CD4-positive, alpha-beta T cell treated with Interferon gamma for 1 hour (primary cell): Measurements from ENCODE around the gene CLTCL1.
"Not testable (repeated sequence)": the region's sequence is repeated elsewhere in the genome, so short reads cannot be mapped to it uniquely, and the experiment has no call there.

Source experiments
- DNase-seq: peaks from one replicate; pipeline ENCODE4 v3.0.0-alpha.2; 2020

CLTCL1 gene

DNA sequence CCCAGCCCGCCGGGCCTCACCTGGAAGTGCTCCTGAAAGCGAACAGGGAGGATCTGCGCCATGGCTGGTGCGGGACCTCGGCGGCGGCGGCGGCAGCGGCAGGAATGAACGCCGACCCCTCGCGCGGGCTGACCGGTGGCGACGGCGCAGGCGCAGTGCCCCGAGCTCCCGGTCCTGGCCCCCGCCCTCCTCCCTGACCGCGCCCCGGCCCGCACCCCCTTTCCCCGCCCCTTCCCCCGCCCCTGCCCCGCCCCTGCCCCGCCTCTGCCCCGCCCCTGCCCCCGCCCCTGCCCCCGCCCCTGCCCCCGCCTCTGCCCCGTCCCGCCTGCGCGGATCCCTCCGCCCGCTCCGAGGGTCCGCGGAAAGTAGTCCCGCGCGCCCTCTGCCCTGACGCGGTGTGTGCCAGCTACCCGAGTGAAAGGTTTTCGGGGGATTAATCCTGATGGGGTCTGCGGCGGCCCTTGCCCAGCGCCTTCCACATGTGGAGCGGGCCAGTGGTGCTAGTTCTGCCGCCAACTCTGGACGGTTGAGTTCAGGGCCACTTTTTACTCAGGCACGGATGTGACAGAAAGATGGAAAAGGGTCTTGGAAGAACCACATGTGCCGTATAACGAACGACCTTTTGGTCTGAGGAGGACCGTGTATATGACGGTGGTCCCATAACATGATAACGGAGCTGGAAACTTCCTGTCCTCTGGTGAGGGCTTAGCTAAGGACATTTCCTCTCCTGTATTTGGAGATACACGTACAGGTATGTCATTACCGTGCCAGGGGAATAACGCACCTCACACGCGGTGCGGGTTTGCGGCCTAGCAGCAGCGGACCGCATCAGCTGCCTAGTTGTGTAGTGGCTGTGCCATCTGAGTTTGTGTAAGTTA is at the start of gene CLTCL1:
Gene CLTCL1 (minus strand): TSS at position 140 of the 878 bp plus-strand sequence. CDS start 78 bp downstream, at position 62.
- DNase-seq = peak; percentile 65

- no peak for DNase-seq
Observed at GRCh38 chr22:19337137-19337536, 45.6 kb upstream of the CLTCL1 start.

- DNase-seq = no peak
Observed at GRCh38 chr22:19336133-19337075, 44.9 kb upstream of the CLTCL1 start.

GRCh38 chr22:19331975-19332374 is 40.5 kb upstream of the CLTCL1 start:
- no peak for DNase-seq

- DNase-seq = no peak
Observed at GRCh38 chr22:19331474-19331873, 40.0 kb upstream of the CLTCL1 start.

DNA sequence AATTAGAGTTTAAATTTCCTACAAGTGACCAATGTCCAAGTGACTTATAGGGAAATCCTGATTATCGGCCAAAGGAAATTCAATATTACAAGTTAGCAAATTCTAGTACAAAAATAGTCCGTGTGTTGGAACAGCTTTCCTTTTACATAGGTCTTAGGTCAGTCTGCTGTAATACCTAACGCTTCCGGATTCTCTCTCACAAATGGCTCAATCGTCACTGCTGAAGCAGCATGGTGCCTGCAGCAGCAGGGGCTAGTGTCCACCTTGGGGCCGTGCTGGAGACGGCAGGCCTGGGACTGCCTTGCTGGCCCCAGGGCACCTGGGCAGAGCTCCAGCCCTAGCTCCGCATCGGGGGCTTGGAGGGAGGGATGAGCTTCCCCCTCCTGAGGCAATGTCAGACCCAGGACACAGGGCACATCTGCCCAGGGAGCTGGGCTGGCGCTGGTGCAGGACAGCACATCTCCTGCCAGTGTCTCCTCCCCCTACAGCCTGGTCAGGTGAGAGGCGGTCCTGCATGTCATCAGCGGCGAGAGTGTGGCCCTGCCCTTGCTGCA is 39.4 kb upstream of the CLTCL1 start:
- no peak for DNase-seq

GRCh38 chr22:19330205-19330604 is 38.7 kb upstream of the CLTCL1 start:
- not testable (repeated sequence) for DNase-seq

DNA sequence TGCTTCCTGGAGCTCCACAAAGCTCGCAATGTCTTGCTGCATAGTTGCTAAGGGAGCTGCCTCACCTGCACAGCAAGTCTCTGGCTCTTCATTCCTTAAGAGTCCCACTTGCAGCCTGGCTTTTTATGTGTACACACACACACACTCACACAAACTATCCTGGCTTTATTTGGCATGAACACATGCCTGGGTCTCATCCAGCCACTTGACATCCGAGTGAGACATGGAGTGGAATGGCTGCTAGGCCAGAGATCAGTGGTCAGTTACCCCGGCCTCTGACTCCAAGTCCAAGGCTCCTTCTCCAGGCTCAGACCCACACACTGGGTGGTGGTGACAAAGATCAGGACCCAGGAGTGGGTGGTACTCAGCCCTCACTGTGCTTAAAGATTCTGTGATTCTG is 37.9 kb upstream of the CLTCL1 start:
- no peak for DNase-seq

DNA sequence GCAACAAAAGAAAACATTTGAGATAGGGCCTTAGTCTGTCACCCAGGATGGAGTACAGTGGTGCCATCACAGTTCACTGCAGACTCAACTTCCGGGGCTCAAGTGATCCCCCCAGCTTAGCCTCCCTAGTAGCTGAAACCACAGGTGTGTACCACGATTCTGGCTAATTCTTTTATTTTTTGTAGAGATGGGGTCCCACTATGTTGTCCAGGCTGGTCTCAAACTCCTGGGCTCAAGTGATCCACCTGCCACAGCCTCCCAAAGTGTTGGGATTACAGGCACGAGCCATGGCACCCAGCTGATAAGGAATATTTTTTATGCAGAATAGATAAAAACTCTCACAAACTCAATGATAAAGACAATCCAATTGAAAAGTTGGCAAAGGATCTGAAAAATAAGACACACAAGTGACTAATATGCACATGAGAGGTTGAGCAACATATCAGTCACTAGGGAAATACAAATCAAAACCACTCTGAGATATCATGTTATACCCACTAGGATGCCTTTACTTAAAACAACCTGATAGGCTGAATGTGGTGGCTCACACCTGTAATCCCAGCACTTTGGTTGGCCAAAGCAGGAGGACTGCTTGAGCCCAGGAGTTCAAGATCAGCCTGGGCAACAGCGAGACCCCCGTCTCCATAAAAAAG is 33.9 kb upstream of the CLTCL1 start:
- no peak for DNase-seq

GRCh38 chr22:19323420-19323819 is 31.9 kb upstream of the CLTCL1 start:
- DNase-seq = not testable (repeated sequence)

- no peak for DNase-seq
Observed at GRCh38 chr22:19321757-19322156, 30.2 kb upstream of the CLTCL1 start.

DNA sequence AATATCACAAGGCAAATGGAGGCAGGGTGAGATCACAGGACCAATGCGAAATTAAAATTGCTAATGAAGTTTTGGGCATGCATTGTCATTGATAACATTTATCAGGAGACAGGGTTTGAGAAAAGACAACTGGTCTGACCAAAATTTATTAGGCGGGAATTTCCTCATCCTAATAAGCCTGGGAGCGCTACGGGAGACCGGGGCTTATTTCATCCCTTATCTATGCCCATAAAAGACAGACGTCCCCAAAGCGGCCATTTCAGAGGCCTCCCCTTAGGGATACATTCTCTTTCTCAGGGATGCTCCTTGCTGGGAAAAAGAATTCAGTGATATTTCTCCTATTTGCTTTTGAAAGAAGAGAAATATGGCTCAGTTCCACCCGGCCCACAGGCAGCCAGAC is 28.6 kb upstream of the CLTCL1 start:
- not testable (repeated sequence) for DNase-seq

- no peak for DNase-seq
Observed at GRCh38 chr22:19319281-19319680, 27.8 kb upstream of the CLTCL1 start.

- no peak for DNase-seq
Observed at GRCh38 chr22:19317865-19318264, 26.3 kb upstream of the CLTCL1 start.

GRCh38 chr22:19307872-19308271 is 16.4 kb upstream of the CLTCL1 start:
- no peak for DNase-seq

DNA sequence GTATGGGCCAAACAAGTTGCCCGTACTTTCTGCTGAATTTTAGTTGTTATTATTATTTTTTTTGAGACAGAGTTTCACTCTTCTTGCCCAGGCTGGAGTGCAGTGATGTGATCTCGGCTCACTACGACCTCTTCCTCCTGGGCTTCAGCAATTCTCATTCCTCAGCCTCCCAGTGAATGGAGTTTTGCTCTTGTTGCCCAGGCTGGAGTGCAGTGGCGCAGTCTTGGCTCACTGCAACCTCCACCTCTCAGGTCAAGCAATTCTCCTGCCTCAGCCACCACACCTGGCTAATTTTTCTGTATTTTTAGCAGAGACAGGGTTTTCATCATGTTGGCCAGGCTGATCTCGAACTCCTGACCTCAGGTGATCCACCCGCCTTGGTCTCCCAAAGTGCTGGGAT is 15.0 kb upstream of the CLTCL1 start:
- not testable (repeated sequence) for DNase-seq

DNA sequence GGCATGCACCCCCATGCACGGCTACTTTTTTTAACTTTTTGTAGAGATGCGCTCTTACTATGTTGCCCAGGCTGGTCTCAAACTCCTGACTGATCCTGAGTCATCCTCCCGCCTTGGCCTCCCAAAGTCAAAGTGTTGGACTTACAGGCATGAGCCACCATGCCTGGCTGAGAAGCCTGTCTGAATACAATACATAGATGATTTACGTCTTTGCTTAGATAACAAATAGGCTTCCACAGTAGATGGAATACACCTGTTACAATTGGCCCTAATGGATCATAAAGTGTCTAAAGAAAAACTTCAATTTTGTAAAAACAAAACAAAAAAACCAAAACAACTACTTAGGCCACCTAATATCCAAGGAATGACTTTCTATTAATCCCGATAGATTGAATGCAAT is 13.0 kb upstream of the CLTCL1 start:
- no peak for DNase-seq

DNA sequence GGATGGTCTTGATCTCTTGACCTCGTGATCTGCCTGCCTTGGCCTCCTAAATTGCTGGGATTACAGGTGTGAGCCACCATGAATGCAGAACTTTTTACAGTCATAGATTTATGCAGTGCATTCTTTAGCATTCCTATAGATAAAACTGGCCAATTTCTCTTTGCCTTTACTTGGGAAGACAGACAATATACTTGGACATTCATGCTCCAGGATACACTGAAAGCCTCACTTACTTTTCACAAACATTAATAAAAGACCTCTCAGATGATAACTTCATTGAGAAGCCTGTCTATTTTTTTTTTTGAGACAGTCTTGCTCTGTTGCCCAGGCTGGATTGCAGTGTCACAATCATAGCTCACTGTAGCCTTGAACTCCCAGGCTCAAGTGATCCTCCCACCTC is 12.3 kb upstream of the CLTCL1 start:
- no peak for DNase-seq

- DNase-seq = no peak
Observed at GRCh38 chr22:19295733-19296132, 4.2 kb upstream of the CLTCL1 start.

DNA sequence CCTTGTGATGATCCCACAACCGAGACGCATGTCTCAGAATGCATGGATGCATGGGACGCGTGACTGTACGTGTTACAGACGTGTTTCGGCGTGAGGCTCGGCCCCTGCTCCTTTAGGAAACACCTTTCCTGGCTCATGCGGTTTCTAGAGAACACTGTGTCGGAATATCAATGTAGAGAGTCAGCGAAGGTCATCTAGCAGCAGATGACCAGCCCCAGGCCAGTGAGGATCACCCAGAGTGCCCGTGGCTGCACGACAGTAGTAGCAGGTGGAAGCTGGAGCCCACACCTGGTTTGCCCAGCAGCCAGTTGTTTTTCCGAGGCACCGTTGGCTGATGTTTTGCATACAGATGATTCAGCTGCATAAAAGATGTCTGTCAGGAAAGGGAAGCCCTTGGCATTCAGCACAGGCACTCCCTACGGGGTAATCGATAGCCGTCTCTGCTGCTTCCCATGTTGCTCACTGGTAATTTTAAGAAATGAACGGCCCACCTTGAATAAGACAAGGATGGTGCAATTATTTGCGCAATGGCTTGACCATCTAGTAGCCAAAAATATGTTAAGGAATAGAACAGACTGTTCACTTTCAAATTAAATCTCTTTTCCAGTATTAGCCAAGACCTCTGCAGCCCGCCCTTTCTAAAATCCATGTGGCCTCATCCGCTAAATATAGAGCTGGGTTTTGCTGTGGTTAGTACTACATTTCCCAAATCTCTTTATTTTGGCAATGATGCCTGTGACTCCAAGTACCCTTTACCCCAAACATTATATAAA is 1.1 kb upstream of the CLTCL1 start:
- DNase-seq = no peak

GRCh38 chr22:19291218-19291579 is 320 bp downstream of the CLTCL1 start:
- DNase-seq = peak; percentile 4
